ENCODE measurements around the gene C1QA.

DNA sequence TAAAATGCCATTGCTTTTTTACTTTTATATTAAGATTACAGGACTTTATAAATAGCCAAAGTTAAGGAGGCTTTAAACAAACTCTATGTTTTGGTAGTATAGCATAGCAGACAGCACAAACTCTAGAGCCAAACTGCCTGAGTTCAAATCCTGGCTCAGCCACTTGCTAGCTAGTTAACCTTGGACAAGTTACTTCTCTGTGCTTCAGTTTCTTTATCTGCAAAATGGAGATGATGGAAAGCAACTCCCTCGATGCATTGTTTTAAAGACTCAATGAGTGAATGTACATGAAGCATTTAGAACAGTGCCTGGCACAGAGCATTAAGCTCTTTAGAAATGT is 38.0 kb downstream of the C1QA start:
- TF ChIP-seq CTCF (conservative IDR thresholded peaks at IDR 0.05) (no peak; the same call in 1 of the 2 replicates), ZFX (IDR thresholded peaks at IDR 0.05) (no peak)

Data from C4-2B (cell line).